Measurements from ENCODE around the gene VGLL4.

- TF ChIP-seq CTCF (conservative IDR thresholded peaks at IDR 0.05 in 1 of 2, IDR thresholded peaks at IDR 0.05 in 1 of 2; ENCODE audit: extremely low read depth in 1 of 2, insufficient read depth in 1 of 2, low read depth in 1 of 2, low read length in 2 of 2) (no peak), EZH2 (IDR thresholded peaks at IDR 0.05; ENCODE audit: borderline replicate concordance, low read length) (no peak)
Observed at GRCh38 chr3:11583638-11584046, 60.1 kb downstream of the VGLL4 start.

Data from mammary epithelial cell (primary cell).